Gastroesophageal sphincter (tissue), 4 donors: Measurements from ENCODE around the gene AMIGO2. TPM values are rescaled to one million over a fixed set of nuclear protein-coding genes. Genes with fewer than 3 reads are reported as not detected.

Source experiments
- ATAC-seq: fragments of 150-250 bp; one replicate; pipeline ENCODE4 v1.9.1; 2016; ENCODE audit warnings: mild to moderate bottlenecking, moderate library complexity
- H3K27ac ChIP-seq, 4 donors: fragments of 200-600 bp; sonication (generic) in 3 of 4; 1 replicate in 3 of 4; 2 replicates in 1 of 4; pipeline ENCODE4 v1.5.1; 2016 to 2019
- H3K27me3 ChIP-seq: fragments of 200-600 bp; sonication (generic); one replicate; pipeline ENCODE4 v1.5.1; 2019
- H3K36me3 ChIP-seq, 2 donors: fragments of 200-600 bp; sonication (generic); one replicate each; pipeline ENCODE4 v1.5.1; 2019; ENCODE audit warnings: control low read depth in 1 of 2
- H3K4me1 ChIP-seq, 3 donors: fragments of 200-600 bp; sonication (generic); 1 replicate in 2 of 3; 2 replicates in 1 of 3; pipeline ENCODE4 v1.5.1; 2016 to 2019; ENCODE audit warnings: control low read depth in 2 of 3
- H3K4me3 ChIP-seq, 2 donors: fragments of 200-600 bp; sonication (generic); one replicate each; pipeline ENCODE4 v1.5.1; 2019; ENCODE audit warnings: mild to moderate bottlenecking in 1 of 2, moderate library complexity in 1 of 2
- H3K9me3 ChIP-seq, 3 donors: fragments of 200-600 bp; sonication (generic); one replicate each; pipeline ENCODE4 v1.5.1; 2017 to 2019; ENCODE audit warnings: control low read depth in 2 of 3
- CTCF ChIP-seq, 4 experiments: fragments of 200-600 bp in 2 of 4; fragments of 450-650 bp in 2 of 4; sonication (generic) in 1 of 4; IDR thresholded peaks; one replicate each; pipeline ENCODE4 v1.5.1; 2017 to 2019; ENCODE audit warnings: antibody characterized with exemption in 4 of 4, mild to moderate bottlenecking in 2 of 4, moderate library complexity in 2 of 4
- EP300 ChIP-seq: sonication (generic); formaldehyde crosslinking; IDR thresholded peaks from one replicate; pipeline ENCODE4 v1.6.1; 2017; ENCODE audit warnings: antibody characterized with exemption, mild to moderate bottlenecking
- POLR2A ChIP-seq, 2 donors: fragments of 450-650 bp; IDR thresholded peaks; one replicate each; pipeline ENCODE4 v1.6.1; 2017; ENCODE audit warnings: antibody characterized with exemption in 2 of 2, mild to moderate bottlenecking in 2 of 2, moderate library complexity in 1 of 2
- WGBS, 2 donors: methylation state at CpG; one replicate each; pipeline ENCODE4 v1.1.5; 2018; ENCODE audit warnings: low coverage in 1 of 2; 5-methylcytosine and 5-hydroxymethylcytosine counted together
- total RNA-seq, 4 donors: library from RNA; depleted of rRNA; stranded (reverse); fragments of >200 nt; gene quantifications; one replicate each; pipeline ENCODE4 v1.1.0, GENCODE V29; 2016

Gene AMIGO2
- total RNA-seq, 4 donors from 2014 or later: 1.4 to 8.1 (median 3.6) TPM

GRCh38 chr12:47028981-47029708, 50.6 kb downstream of the AMIGO2 start:
- Histone ChIP-seq H3K27ac (no peak overlapping the region), H3K9me3 (no peaks in the 10 kb centered on the region), H3K27me3 (no peaks in the 10 kb centered on the region), H3K36me3 (no peaks in the 10 kb centered on the region), H3K4me3 (no peak overlapping the region), H3K4me1 (peaks cover 0 to 6% (median 0%) of the 10 kb centered on the region in 3 donors)
- no peak for ATAC-seq
- TF ChIP-seq POLR2A (IDR thresholded peaks at IDR 0.05) (no peak), CTCF (IDR thresholded peaks at IDR 0.05) (no peak), EP300 (no peak)
- WGBS, 2 donors: 42 to 81% methylated on average over 4 of the region's 4 CpGs

- H3K4me1 ChIP-seq: peaks cover 0 to 6% (median 0%) of the 10 kb centered on the region in 3 donors
- no peak for ATAC-seq
- no peaks in the 10 kb centered on the region for H3K36me3 ChIP-seq
- TF ChIP-seq POLR2A (IDR thresholded peaks at IDR 0.05): no peak
- TF ChIP-seq EP300: no peak
- no peaks in the 10 kb centered on the region for H3K27me3 ChIP-seq
- H3K4me3 ChIP-seq: no peak overlapping the region
- WGBS, 2 donors: 75 to 93% methylated on average over 5 of the region's 5 CpGs
- no peaks in the 10 kb centered on the region for H3K9me3 ChIP-seq
- no peak overlapping the region for H3K27ac ChIP-seq
These were observed 51.6 kb downstream of the AMIGO2 start for GRCh38 chr12:47028186-47028585.

Other genes with a start within 250 kb of the AMIGO2 start
- gene PCED1B, start 338 bp downstream of the AMIGO2 start, total RNA-seq: 1 to 10 TPM in 2 of 4 donors, under 1 TPM in 1, not detected in 1; 0.22 to 2.7 (median 1.7) TPM